ENCODE data around the gene SLCO3A1.

SLCO3A1 gene

GRCh38 chr15:91973481-91973880, 120.0 kb downstream of the SLCO3A1 start:
- DNase-seq: no peak

GRCh38 chr15:91974321-91974720, 120.8 kb downstream of the SLCO3A1 start:
- no peak for DNase-seq

GRCh38 chr15:91975241-91975978, 121.9 kb downstream of the SLCO3A1 start:
- DNase-seq: no peak

GRCh38 chr15:91976966-91977365, 123.5 kb downstream of the SLCO3A1 start:
- DNase-seq: no peak

GRCh38 chr15:91980502-91981267, 127.2 kb downstream of the SLCO3A1 start:
- no peak for DNase-seq

- DNase-seq: no peak
Measured at GRCh38 chr15:91981821-91982800, 128.6 kb downstream of the SLCO3A1 start.

GRCh38 chr15:91983729-91984340, 130.3 kb downstream of the SLCO3A1 start:
- DNase-seq: no peak

GRCh38 chr15:91985297-91985696, 131.8 kb downstream of the SLCO3A1 start:
- no peak for DNase-seq

GRCh38 chr15:91988071-91988470, 134.6 kb downstream of the SLCO3A1 start:
- no peak for DNase-seq

GRCh38 chr15:91988655-91989054, 135.1 kb downstream of the SLCO3A1 start:
- DNase-seq: no peak

- no peak for DNase-seq
Measured at GRCh38 chr15:91989821-91990220, 136.3 kb downstream of the SLCO3A1 start.

GRCh38 chr15:91992945-91993344, 139.4 kb downstream of the SLCO3A1 start:
- no peak for DNase-seq

- no peak for DNase-seq
Measured at GRCh38 chr15:91995146-91995545, 141.6 kb downstream of the SLCO3A1 start.

- DNase-seq: no peak
Measured at GRCh38 chr15:91997163-91997562, 143.7 kb downstream of the SLCO3A1 start.

GRCh38 chr15:92000709-92001108, 147.2 kb downstream of the SLCO3A1 start:
- DNase-seq: no peak

- no peak for DNase-seq
Measured at GRCh38 chr15:92001307-92001706, 147.8 kb downstream of the SLCO3A1 start.

GRCh38 chr15:92002666-92003065, 149.2 kb downstream of the SLCO3A1 start:
- no peak for DNase-seq

- DNase-seq: no peak
Measured at GRCh38 chr15:92003515-92004067, 150.1 kb downstream of the SLCO3A1 start.

- DNase-seq: no peak
Measured at GRCh38 chr15:92005154-92005553, 151.6 kb downstream of the SLCO3A1 start.

GRCh38 chr15:92006186-92007028, 152.9 kb downstream of the SLCO3A1 start:
- DNase-seq: no peak

- DNase-seq: no peak
Measured at GRCh38 chr15:92009162-92009561, 155.7 kb downstream of the SLCO3A1 start.

All from CD4-positive, alpha-beta T cell treated with Interleukin-17A for 4 hours (primary cell).